PC-3 (cell line): ENCODE results near the gene DNM3. TPM values are rescaled to one million over a fixed set of nuclear protein-coding genes. Genes with fewer than 3 reads are reported as not detected.
A peak's percentile ranks its signal among the peaks of the same experiment; 100 is the strongest.

Source experiments
- ATAC-seq: fragments of 200-7000 bp; cut with Tn5 transposase; 2 replicates; pipeline ENCODE4 v1.9.1; 2020; ENCODE audit warnings: mild to moderate bottlenecking, moderate library complexity
- BruUV-seq: library from RNA; stranded (reverse); fragments of 400-500 nt; replicated peaks from 2 replicates; lab custom pipeline; 2021; lab: Mats Ljungman, UMichigan
- CTCF ChIA-PET: fragments of 300-600 bp; sonication (Branson Sonifier 250); formaldehyde crosslinking; loops from one replicate; lab custom pipeline; 2022; ENCODE audit warnings: antibody characterized with exemption; lab: Charles Lee
- POLR2A ChIA-PET: fragments of 300-600 bp; sonication (Branson Sonifier 250); formaldehyde crosslinking; loops from one replicate; lab custom pipeline; 2022; ENCODE audit warnings: antibody characterized with exemption; ENCODE audit not compliant: unreplicated experiment; lab: Charles Lee
- DNase-seq: peaks from one replicate; pipeline ENCODE4 v3.0.0-alpha.2; 2015
- H2AFZ ChIP-seq: fragments of 300-600 bp; sonication (generic); 2 replicates; pipeline ENCODE4 v1.6.0; 2016; ENCODE audit warnings: antibody characterized with exemption, low read length
- H3F3A ChIP-seq: fragments of 300-600 bp; sonication (generic); one replicate; pipeline ENCODE4 v1.6.0; 2017; ENCODE audit warnings: antibody characterized with exemption, low read length, control low read depth, mild to moderate bottlenecking; ENCODE audit not compliant: unreplicated experiment
- H3K27ac ChIP-seq: fragments of 300-600 bp; sonication (generic); 2 replicates; pipeline ENCODE4 v1.5.1; 2016; ENCODE audit warnings: mild to moderate bottlenecking, low read length
- H3K27me3 ChIP-seq: fragments of 300-600 bp; sonication (generic); 2 replicates; pipeline ENCODE4 v1.6.1; 2016; ENCODE audit warnings: low read length, mixed read lengths
- H3K36me3 ChIP-seq: fragments of 300-600 bp; sonication (generic); 2 replicates; pipeline ENCODE4 v1.6.1; 2016; ENCODE audit warnings: low read depth, mixed run types, low read length, mixed read lengths
- H3K4me1 ChIP-seq: fragments of 300-600 bp; sonication (generic); 2 replicates; pipeline ENCODE4 v1.5.1; 2016; ENCODE audit warnings: low read length; ENCODE audit not compliant: insufficient read depth
- H3K4me2 ChIP-seq: fragments of 300-600 bp; sonication (generic); 2 replicates; pipeline ENCODE4 v1.6.0; 2016; ENCODE audit warnings: low read length
- H3K4me3 ChIP-seq: fragments of 300-600 bp; sonication (generic); 2 replicates; pipeline ENCODE4 v1.5.1; 2016; ENCODE audit warnings: mild to moderate bottlenecking, low read length, mixed read lengths
- H3K79me2 ChIP-seq: fragments of 300-600 bp; sonication (generic); 2 replicates; pipeline ENCODE4 v1.6.1; 2017; ENCODE audit warnings: low read length, mixed read lengths
- H3K9ac ChIP-seq: fragments of 300-600 bp; sonication (generic); 2 replicates; pipeline ENCODE4 v1.6.0; 2016; ENCODE audit warnings: mild to moderate bottlenecking, low read length
- H3K9me2 ChIP-seq: fragments of 300-600 bp; sonication (generic); replicated peaks from 2 replicates; pipeline ENCODE4 v1.6.1; 2016; ENCODE audit warnings: mixed run types, low read length, mixed read lengths
- H3K9me3 ChIP-seq: fragments of 300-600 bp; sonication (generic); 2 replicates; pipeline ENCODE4 v1.6.1; 2016; ENCODE audit warnings: low read length, mixed read lengths
- H4K20me1 ChIP-seq: fragments of 300-600 bp; sonication (generic); 2 replicates; pipeline ENCODE4 v1.6.1; 2016; ENCODE audit warnings: low read length, mixed read lengths
- CTCF ChIP-seq: fragments of 300-600 bp; sonication (generic); conservative IDR thresholded peaks from 2 replicates; pipeline ENCODE4 v1.5.1; 2017; ENCODE audit warnings: antibody characterized with exemption, low read depth, mild to moderate bottlenecking, low read length
- EZH2 ChIP-seq: fragments of 300-600 bp; sonication (generic); IDR thresholded peaks from one replicate; pipeline ENCODE4 v1.6.1; 2017; ENCODE audit warnings: antibody characterized with exemption, mild to moderate bottlenecking, low read length; ENCODE audit not compliant: unreplicated experiment
- EZH2phosphoT487 ChIP-seq: fragments of 300-600 bp; sonication (generic); IDR thresholded peaks from 2 replicates; pipeline ENCODE4 v1.6.1; 2018; ENCODE audit warnings: mild to moderate bottlenecking, antibody characterized with exemption, low read length, borderline replicate concordance
- intact Hi-C: fragments of 100-400 bp; cut with micrococcal nuclease; formaldehyde crosslinking; loops from 2 replicates; pipeline ENCODE4 v1.9.0; 2023
- total RNA-seq: library from RNA; depleted of rRNA; stranded (reverse); fragments of >200 nt; gene quantifications from 2 replicates; pipeline ENCODE4 v1.2.3, GENCODE V29; 2014

DNM3 gene
- total RNA-seq, 1 experiment from 2014 or later: 0.98 TPM

GRCh38 chr1:172040466-172040865 lies 199.2 kb downstream of the DNM3 start:
- Histone ChIP-seq H4K20me1 (no peaks in the 10 kb centered on the region), H3K9me3 (no peaks in the 10 kb centered on the region), H3K4me1 (peaks cover 19% of the 10 kb centered on the region), H3K79me2 (no peaks in the 10 kb centered on the region), H3K4me3 (peak overlapping the region; percentile 32), H3K27me3 (no peaks in the 10 kb centered on the region), H3F3A (no peaks in the 10 kb centered on the region), H3K9me2 (no peaks in the 10 kb centered on the region), H2AFZ (peak overlapping the region; percentile 63), H3K9ac (0 out of 2 replicates have a peak overlapping the region, but pooled peaks have one; percentile 0), H3K4me2 (peak overlapping the region; percentile 72), H3K36me3 (no peaks in the 10 kb centered on the region), H3K27ac (peak overlapping the region; percentile 39)
- peak; percentile 97 for ATAC-seq
- no TSS peak for BruUV-seq
- no peak for TF ChIP-seq CTCF
- no peak for TF ChIP-seq EZH2phosphoT487
- TF ChIP-seq EZH2: no peak
- ChIA-PET CTCF (interaction anchor here (0.5 to 2.3 kb wide), 7 partner anchors 18 to 388 kb away, joined by 3 to 17 read pairs (median 4); no protein-coding TSS in a partner anchor), POLR2A (interaction anchor here (0.5 to 0.7 kb wide), 6 partner anchors 336 to 909 kb away, joined by 3 to 17 read pairs (median 6); no protein-coding TSS in a partner anchor)
- intact Hi-C loops: loop anchor here (1.0 to 5.0 kb wide), 5 partner anchors 38 to 404 kb away; partner anchors contain the start of gene PIGC
- peak; percentile 99 for DNase-seq

- Histone ChIP-seq H3K4me3 (no peak overlapping the region), H3K27ac (peak overlapping the region; percentile 39), H3K9ac (no peak overlapping the region), H3F3A (no peaks in the 10 kb centered on the region), H3K27me3 (no peaks in the 10 kb centered on the region), H3K9me2 (no peaks in the 10 kb centered on the region), H3K9me3 (no peaks in the 10 kb centered on the region), H2AFZ (peak overlapping the region; percentile 63), H3K4me2 (peak overlapping the region; percentile 72), H4K20me1 (no peaks in the 10 kb centered on the region), H3K79me2 (no peaks in the 10 kb centered on the region), H3K4me1 (peaks cover 19% of the 10 kb centered on the region), H3K36me3 (no peaks in the 10 kb centered on the region)
- DNase-seq (no peak), ATAC-seq (peak; percentile 8)
- intact Hi-C loops: loop anchor here (1.0 to 5.0 kb wide), 6 partner anchors 49 to 404 kb away; partner anchors contain the start of gene PIGC
- ChIA-PET POLR2A (interaction anchor here (0.5 to 0.6 kb wide), 4 partner anchors 353 to 910 kb away, joined by 3 to 17 read pairs (median 5); no protein-coding TSS in a partner anchor), CTCF (interaction anchor here (0.5 to 2.3 kb wide), 7 partner anchors 38 to 387 kb away, joined by 3 to 17 read pairs (median 4); no protein-coding TSS in a partner anchor)
- BruUV-seq: TSS peak; percentile 73
- no peak for TF ChIP-seq EZH2
- no peak for TF ChIP-seq CTCF
- no peak for TF ChIP-seq EZH2phosphoT487
Measured at GRCh38 chr1:172041102-172041501, 199.8 kb downstream of the DNM3 start.

DNA sequence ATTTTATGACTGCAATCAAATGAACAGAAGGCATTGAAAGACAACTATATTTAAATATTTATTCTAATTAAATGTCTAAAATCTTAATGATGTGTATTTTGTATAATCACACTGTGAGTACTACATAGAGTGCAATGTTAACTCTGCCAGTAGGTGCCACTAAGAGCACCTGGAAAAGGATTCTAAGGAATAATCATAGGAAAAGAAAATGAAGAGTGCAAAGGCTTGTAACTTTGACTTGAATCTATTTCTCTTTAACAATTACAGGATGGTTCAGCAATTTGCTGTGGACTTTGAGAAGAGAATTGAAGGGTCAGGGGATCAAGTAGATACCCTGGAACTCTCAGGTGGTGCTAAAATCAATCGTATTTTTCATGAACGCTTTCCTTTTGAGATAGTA lies 200.4 kb downstream of the DNM3 start:
- Histone ChIP-seq H3F3A (no peaks in the 10 kb centered on the region), H3K4me3 (no peak overlapping the region), H3K27ac (no peak overlapping the region), H3K4me2 (no peak overlapping the region), H4K20me1 (no peaks in the 10 kb centered on the region), H3K9ac (no peak overlapping the region), H3K4me1 (peaks cover 19% of the 10 kb centered on the region), H3K36me3 (no peaks in the 10 kb centered on the region), H3K9me3 (no peaks in the 10 kb centered on the region), H3K27me3 (no peaks in the 10 kb centered on the region), H2AFZ (0 out of 2 replicates have a peak overlapping the region, but pooled peaks have one; percentile 2), H3K9me2 (no peaks in the 10 kb centered on the region), H3K79me2 (no peaks in the 10 kb centered on the region)
- DNase-seq: peak; percentile 72
- intact Hi-C loops: loop anchor here (1.0 to 5.0 kb wide), 6 partner anchors 49 to 403 kb away; partner anchors contain the start of gene PIGC
- ATAC-seq: peak; percentile 48
- BruUV-seq: no TSS peak
- ChIA-PET CTCF (interaction anchor here (2.3 kb wide), 1 partner anchor 39 kb away, joined by 17 read pairs; no protein-coding TSS in a partner anchor), POLR2A (no interaction called here)
- TF ChIP-seq EZH2phosphoT487: no peak
- peak; percentile 80 for TF ChIP-seq CTCF
